ENCODE measurements around the gene FGFBP3. TPM values are rescaled to one million over a fixed set of nuclear protein-coding genes. Genes with fewer than 3 reads are reported as not detected.

The FGFBP3 gene
- total and polyA plus RNA-seq, 2 of the 13 experiments (the other 11 are each of a cell fraction or from before 2014, with no cell fraction given) = 0.50 to 2.0 TPM

DNA sequence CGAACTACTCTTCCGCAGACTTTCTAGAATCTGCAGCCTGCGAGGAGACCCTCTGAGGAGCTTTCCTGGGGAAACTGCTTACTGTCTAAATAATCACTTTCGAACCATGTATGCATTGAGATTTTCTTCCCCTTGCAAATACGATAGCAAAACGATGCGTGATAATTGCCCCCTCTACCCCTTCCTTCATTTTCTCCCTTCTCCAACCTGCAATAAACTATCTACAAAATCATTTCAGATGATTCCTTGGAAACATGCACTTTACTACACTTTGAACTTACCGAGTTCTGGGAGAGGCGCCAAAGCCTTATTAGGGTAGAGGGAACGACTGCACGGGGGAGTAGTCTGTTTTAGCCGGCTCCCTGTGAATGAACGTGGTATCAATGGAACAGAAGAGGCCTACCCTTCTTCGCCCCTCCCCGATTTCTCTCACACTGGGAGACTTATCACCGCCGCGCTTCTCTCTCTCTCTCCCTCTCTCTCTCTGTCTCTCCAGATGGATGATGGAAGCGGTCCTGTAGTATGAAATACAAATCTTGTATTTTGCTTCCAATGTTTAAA lies at the start of gene FGFBP3 (continued):
- no peak for TF ChIP-seq ZKSCAN5 (CRISPR knock-in tag; IDR thresholded peaks at IDR 0.05)
- TF ChIP-seq, protein P1, sequence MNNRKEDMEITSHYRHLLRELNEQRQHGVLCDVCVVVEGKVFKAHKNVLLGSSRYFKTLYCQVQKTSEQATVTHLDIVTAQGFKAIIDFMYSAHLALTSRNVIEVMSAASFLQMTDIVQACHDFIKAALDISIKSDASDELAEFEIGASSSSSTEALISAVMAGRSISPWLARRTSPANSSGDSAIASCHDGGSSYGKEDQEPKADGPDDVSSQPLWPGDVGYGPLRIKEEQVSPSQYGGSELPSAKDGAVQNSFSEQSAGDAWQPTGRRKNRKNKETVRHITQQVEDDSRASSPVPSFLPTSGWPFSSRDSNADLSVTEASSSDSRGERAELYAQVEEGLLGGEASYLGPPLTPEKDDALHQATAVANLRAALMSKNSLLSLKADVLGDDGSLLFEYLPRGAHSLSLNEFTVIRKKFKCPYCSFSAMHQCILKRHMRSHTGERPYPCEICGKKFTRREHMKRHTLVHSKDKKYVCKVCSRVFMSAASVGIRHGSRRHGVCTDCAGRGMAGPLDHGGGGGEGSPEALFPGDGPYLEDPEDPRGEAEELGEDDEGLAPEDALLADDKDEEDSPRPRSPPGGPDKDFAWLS (CRISPR knock-in tag; IDR thresholded peaks at IDR 0.05; ENCODE audit: borderline replicate concordance) = no peak
- TF ChIP-seq ZNF501 (CRISPR knock-in tag; IDR thresholded peaks at IDR 0.05) = 0 out of 2 replicates have a peak, but pooled peaks have one; percentile 6
- no peak for TF ChIP-seq ZMAT3 (CRISPR knock-in tag; conservative IDR thresholded peaks at IDR 0.05)
- no peak for TF ChIP-seq SRSF4 (IDR thresholded peaks at IDR 0.05; ENCODE audit: low read depth, low read length, poor library complexity, severe bottlenecking)
- TF ChIP-seq SRF (IDR thresholded peaks at IDR 0.05; ENCODE audit: low read depth, low read length) = peak; percentile 65; the same call in 1 of the 2 replicates
- no peak for TF ChIP-seq ZNF430 (CRISPR knock-in tag; IDR thresholded peaks at IDR 0.05)
- no peak; the same call in 1 of the 2 replicates for TF ChIP-seq KDM5A (IDR thresholded peaks at IDR 0.05; ENCODE audit: borderline replicate concordance, low read length)
- no peak for TF ChIP-seq ZNF703 (CRISPR knock-in tag; IDR thresholded peaks at IDR 0.05; ENCODE audit: borderline replicate concordance)
- TF ChIP-seq IRX3 (CRISPR knock-in tag; IDR thresholded peaks at IDR 0.05; ENCODE audit: borderline replicate concordance, low read depth) = no peak
- TF ChIP-seq ZMYM4 (CRISPR knock-in tag; IDR thresholded peaks at IDR 0.05) = no peak
- no peak for TF ChIP-seq TARDBP (CRISPR knock-in tag; IDR thresholded peaks at IDR 0.05)
- 0 out of 2 replicates have a peak, but pooled peaks have one; percentile 0 for TF ChIP-seq SNAI1 (CRISPR knock-in tag; IDR thresholded peaks at IDR 0.05; ENCODE audit: borderline replicate concordance)
- no peak for TF ChIP-seq KIAA2018 (CRISPR knock-in tag; IDR thresholded peaks at IDR 0.05; ENCODE audit: borderline replicate concordance)
- no peak for TF ChIP-seq BCLAF1 (IDR thresholded peaks at IDR 0.05)
- 0 out of 2 replicates have a peak, but pooled peaks have one; percentile 9 for TF ChIP-seq ZFP36L1 (CRISPR knock-in tag; IDR thresholded peaks at IDR 0.05)

Data from HepG2 (cell line).